GM20000 (cell line): Measurements from ENCODE around the gene SPATA12.

Experiments used
- DNase-seq: peaks from one replicate; pipeline ENCODE4 v3.0.0; 2012; ENCODE audit warnings: low spot score
- TF ChIP-seq, protein P1 (sequence below): IDR thresholded peaks from 2 replicates; pipeline ENCODE4 v1.5.1; 2012; ENCODE audit warnings: mild to moderate bottlenecking, control low read depth; ENCODE audit errors: extremely low read depth, missing control alignments

SPATA12 gene

DNA sequence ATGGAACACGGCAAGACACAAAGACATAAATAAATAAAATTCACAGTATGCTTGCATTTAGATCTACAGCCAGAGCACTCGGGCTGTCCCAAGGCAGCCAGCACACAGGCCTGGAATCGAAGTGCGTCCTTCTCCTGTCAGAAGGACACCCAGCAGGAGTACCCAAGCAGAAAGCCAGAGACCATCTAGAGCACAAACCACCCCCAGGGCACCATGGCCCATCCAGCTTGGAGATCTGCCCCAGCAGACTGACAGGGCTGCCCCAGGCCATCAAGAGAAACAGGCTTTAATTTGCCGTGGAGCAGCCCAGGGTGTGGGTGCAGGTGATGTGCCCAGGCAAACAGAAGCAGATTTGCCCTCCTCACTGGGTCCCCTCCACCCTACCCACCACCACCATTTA, 7.8 kb upstream of the SPATA12 start:
- DNase-seq: no peak
- TF ChIP-seq, protein P1, sequence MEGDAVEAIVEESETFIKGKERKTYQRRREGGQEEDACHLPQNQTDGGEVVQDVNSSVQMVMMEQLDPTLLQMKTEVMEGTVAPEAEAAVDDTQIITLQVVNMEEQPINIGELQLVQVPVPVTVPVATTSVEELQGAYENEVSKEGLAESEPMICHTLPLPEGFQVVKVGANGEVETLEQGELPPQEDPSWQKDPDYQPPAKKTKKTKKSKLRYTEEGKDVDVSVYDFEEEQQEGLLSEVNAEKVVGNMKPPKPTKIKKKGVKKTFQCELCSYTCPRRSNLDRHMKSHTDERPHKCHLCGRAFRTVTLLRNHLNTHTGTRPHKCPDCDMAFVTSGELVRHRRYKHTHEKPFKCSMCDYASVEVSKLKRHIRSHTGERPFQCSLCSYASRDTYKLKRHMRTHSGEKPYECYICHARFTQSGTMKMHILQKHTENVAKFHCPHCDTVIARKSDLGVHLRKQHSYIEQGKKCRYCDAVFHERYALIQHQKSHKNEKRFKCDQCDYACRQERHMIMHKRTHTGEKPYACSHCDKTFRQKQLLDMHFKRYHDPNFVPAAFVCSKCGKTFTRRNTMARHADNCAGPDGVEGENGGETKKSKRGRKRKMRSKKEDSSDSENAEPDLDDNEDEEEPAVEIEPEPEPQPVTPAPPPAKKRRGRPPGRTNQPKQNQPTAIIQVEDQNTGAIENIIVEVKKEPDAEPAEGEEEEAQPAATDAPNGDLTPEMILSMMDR: no peak

DNA sequence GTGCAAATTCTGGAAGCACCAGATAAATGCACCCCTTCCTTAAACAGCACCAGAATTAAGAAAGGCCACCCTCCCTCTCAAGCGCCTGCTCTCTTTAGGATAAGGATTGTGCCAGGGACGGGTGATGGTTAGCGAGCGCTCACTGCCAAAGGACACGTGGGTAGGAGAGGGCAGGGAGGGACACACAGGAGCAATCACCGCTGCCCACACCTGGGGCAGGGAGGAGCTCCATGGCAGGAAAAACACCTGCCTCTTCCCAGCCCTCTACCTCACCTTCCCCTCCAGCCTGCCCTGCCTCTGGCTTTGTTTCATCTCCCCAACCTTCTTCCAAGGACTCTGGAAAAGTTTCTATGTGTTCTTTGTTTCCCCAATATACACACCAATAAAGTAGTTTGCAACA, 7.3 kb upstream of the SPATA12 start:
- TF ChIP-seq, protein P1: no peak
- DNase-seq: no peak

DNA sequence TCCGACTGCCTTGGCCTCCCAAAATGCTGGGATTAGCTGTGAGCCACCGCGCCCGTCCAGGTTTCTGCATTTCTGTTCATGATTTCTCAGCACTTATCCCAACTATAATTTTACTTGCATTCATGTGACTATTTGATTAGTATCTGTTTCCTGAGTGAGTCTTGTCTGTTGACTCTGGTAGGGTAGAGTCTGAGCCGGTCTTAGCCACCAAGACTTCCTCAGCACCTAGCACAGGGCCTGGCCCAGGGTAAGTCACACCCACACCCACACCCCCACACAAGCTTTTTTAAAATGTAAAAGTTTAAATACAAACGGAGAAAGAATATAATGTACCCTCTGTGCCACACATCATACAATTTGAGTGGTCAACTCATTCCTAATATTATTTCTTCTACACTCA, 3.1 kb upstream of the SPATA12 start:
- no peak for DNase-seq
- TF ChIP-seq, protein P1: no peak

DNA sequence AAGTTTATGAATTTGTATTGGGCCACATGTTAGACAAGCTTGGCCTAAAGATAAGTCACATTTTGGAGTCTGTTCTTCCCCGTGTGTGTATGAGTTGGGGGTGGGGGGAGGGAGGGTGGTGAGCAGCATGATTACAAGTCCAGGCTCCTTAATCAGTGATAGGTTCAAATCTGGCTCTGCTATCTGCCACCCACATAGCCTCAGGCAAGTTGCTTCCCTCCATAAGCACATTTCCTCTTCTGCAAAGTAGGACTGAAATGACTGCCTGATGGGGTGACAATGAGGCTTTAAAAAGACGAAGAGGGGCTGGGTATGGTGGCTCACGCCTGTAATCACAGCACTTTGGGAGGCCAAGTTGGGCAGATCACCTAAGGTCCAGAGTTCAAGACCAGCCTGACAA, 1.1 kb upstream of the SPATA12 start:
- TF ChIP-seq, protein P1: no peak
- no peak for DNase-seq

DNA sequence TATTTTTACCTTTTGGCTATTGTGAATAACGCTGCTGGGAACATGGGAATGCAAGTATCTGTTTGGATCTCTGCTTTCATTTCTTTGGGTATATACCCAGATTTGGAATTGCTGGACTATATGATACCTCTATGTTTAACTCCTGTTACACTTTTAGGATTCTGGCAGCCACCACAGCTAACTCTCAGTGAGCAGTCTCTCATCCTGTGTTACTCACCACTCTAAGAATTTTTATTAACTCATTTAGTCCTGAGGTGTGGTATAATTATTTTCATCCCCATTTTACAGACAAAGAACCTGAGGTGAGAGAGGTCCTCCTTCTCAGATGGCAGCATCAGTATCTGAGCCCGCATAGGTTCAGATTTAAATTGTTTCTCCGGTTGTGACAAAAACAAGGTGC, 1.1 kb downstream of the SPATA12 start:
- TF ChIP-seq, protein P1: no peak

DNA sequence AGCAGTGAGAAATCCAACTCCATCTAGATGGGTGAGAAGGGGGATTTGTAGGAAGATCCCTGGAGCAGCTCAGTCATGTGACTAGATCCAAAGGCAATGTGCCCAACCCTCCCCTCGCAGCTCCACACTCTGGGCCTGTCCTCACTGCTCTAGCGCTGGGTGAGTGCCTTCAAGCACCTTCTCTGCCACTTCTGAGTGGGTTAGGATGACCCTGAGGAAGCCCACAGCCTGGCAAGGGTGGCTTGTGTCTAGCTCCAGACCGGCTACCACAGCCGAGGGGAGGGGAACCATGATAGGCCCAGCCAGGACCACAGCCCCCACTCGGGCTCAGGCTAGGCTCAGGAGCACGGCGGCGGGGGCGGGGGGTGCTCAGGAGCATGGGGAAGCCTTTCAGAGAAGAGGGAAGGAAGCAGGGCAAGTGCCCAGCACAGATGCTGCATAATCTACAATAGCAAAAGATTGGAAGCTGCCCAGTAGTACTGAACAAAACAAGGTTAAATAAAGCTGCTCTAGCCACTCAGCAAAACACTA, 1.7 kb downstream of the SPATA12 start:
- TF ChIP-seq, protein P1: no peak

More for the DNA sequence above, 1.1 kb downstream of the SPATA12 start:
- DNase-seq: no peak

DNA sequence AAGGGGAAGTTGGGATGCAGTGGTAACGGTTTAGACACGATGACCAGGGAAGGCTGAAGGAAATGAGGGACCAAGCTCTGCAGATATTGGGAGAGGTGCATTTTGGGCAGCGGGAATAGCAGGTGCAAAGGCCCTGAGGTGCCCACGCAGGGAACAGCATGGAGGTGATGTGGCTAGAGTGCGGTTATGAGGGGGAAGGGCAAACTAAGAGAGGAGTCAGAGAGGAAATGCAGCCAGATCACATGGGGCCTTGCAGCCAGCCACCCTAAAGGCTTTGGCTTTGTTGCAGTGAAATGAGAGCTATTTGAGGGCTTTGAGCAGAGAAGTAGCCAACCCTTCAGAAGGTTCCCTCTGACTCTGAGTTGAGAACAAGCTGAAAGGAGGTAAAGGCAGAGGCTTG, 2.6 kb downstream of the SPATA12 start:
- TF ChIP-seq, protein P1: no peak
- no peak for DNase-seq

More for the DNA sequence above, 1.7 kb downstream of the SPATA12 start:
- no peak for DNase-seq
